Fibroblast of peridontal ligament (primary cell): Measurements from ENCODE around the gene EEF1G.
"Not testable (repeated sequence)": the region's sequence is repeated elsewhere in the genome, so short reads cannot be mapped to it uniquely, and the experiment has no call there.

ENCODE experiments used
- DNase-seq: peaks from one replicate; pipeline ENCODE4 v3.0.0-alpha.2; 2010; ENCODE audit errors: extremely low read depth

Gene EEF1G

DNA sequence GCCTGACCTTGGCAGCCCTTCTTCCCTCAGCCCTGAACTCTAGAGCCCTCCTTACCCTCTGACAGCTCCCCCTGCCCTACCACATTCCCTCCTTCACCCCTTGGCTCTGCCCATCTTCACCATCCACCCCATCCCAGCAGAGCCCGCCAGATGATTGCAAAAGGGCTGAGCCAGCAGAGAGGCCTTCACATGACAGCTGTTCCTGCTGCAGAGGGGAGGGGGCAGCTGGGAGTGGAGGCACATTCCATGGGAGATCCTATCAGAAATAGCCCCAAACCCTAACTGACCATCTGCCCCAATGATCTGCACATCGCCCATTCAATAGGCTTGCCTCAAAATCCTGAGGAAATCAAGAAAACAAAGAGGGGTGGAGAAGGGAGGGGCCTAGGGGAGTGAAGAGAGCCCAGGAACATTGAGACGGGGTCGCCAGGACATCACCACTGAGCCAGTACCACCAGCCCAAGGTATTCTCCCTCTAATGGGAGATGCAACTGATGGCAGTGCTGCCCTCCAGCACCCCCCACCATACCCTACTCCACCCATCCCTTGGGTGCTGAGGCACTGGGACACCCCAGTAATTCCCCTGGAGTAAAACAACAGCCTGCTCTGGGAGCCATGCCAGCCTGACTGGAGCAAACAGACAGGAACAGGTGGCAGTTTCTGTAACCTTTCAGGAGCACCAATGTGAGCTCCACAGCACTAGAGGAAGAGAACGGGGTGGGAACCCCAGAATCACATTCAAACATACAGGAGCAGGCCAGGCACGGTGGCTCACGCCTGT, 19.1 kb downstream of the EEF1G start:
- DNase-seq: no peak

- DNase-seq: no peak
Observed at GRCh38 chr11:62553839-62554361, 19.8 kb downstream of the EEF1G start.

- DNase-seq: peak; percentile 95
Observed at GRCh38 chr11:62553080-62553838, 20.4 kb downstream of the EEF1G start.

- peak; percentile 61 for DNase-seq
Observed at GRCh38 chr11:62552485-62553079, 21.1 kb downstream of the EEF1G start.

- DNase-seq: not testable (repeated sequence)
Observed at GRCh38 chr11:62550478-62550877, 23.2 kb downstream of the EEF1G start.

DNA sequence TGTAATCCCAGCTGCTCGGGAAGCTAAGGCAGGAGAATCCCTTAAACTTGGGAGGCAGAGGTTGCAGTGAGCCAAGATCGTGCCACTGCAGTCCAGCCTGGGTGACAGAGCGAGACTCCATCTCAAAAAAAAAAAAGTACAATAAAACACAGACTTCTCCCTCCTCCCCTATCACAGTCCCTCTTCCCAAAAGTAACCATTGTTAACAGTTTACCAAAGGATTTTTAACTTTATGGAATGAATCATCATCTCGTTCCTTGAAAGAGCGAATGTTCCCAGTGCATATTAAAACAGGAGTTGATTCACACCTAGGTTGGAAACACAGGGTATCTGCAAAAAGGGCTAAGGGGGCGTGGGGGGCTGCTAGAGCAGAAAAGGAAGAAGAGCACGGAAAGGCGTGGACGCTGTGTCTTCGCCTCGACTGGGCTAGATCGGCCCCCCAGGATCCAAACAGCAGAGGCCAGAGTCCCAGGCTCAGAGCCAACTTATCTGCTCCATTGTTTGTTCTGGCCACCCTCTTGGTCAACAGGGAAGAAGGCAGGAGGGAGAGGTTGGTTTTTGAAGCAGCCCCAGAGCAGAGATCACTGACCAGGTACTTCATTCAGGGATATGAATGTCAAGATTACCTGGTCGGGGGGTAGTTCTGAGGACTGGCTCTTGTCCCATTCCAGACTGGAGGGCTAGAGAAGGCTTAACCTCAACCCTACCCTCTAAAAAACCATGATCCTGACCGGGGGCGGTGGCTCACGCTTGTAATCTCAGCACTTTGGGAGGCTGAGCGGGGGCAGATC, 25.0 kb downstream of the EEF1G start:
- DNase-seq: no peak

- no peak for DNase-seq
Observed at GRCh38 chr11:62547691-62548281, 25.9 kb downstream of the EEF1G start.

DNA sequence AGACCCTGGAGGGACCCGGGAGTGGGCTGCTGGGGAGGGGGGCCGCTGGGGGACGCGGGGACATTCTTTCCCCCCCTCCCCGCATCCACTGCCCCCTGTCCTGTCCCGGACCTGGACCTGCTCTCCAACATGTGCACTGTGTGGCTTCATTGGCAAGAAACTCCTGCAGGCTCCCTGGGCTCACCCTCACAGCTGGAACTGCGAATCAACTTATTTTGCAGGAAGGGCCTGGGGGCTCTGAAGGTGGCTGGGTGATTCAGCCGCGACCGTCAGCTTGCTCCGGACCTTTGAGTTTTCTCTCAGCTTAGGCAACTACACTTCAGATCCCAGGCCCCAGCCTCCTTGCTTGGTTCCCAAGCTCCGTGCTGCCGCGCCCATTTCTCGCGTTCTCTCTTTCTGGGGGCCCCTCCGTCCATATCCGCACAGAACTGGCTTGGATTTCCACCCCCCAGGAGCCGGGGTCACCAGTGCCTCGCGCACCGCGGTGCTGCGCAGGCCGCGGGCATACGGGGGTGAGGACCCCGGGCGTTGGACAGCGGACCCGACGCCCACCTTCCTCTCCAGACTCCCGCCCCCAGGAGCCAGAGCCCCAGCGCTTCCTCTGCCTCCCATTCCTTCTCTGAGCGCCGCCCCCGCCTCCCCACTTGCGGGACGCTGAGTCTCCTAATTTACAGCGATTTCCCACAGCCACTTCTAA, 26.6 kb downstream of the EEF1G start:
- DNase-seq: peak; percentile 42

- DNase-seq: peak; percentile 42
Observed at GRCh38 chr11:62546244-62546928, 27.3 kb downstream of the EEF1G start, which contains the start of gene AHNAK. AHNAK (minus strand) TSS chr11:62546806; CDS start chr11:62536098, 10,708 bp downstream.

GRCh38 chr11:62545437-62546243, 28.1 kb downstream of the EEF1G start:
- peak; percentile 92 for DNase-seq

GRCh38 chr11:62544581-62545436, 28.9 kb downstream of the EEF1G start:
- no peak for DNase-seq

GRCh38 chr11:62543680-62544444, 29.8 kb downstream of the EEF1G start:
- no peak for DNase-seq

DNA sequence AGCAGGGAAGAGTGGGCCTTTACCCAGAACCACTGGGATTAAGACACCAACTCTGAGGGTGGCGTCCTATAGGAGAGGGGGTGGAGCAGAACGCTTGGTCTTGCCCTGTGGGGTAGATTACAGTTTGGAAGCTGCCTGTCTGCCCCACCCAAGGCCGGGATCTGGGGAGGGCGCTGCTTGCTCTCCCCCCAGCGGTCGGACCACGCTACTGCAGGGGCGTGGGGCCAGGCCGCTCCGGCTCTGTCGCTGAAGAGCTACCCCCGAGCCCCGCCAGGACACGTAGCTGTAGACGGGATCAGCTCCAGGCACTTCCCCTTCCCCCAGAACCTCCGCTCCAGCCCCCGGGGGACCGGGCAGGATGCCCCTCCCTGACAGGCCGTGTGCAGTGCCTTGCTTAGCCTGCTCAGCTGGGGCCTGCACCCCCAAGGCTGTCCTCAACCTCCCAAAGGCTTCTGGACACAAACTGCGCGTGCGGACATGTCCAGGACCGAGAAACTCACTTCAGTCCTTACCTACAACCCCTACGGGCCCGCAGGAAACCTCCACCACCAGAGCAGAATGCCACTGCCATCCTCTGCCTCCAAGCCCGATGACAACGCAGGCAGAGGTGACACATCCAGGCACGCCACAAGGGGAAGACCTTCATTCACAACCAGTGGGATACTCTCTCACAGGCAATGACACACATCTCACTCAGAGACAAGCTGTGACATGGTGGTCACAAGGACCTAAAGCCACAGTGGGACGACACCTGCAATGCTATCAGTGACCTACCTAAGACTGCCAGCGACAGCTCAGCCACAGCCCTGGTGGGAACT, 30.7 kb downstream of the EEF1G start:
- DNase-seq: peak; percentile 80

DNA sequence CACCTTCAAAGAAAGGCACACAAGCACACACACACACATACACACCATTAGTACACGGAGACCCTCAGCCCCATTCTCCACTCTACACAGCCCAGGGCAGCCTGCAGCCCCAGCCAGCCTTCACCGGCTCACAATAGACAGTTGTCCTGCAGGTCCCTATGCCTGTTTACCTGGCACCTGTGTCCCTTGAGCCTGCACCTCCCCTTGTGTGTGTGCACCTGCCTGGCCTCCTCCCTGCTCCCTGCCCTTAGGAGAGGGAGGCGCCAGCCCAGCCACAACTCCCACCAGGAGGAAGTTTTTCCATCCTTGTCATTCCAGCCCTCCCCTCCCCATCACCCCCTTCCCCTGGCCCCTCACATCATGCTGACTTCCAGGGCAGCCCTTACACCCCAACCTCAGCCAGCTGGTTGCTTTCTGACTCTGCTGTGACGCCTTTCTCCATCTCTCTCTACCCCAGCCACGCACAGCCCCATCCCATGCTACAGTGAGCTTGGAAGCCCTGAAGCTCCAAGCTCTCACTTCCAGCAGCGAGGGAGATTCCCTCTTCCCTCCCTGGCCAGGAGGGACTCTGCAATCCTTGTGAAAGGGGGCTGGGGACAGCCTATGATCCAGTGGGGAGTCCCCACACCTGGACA, 31.5 kb downstream of the EEF1G start:
- no peak for DNase-seq

GRCh38 chr11:62540804-62541701, 32.6 kb downstream of the EEF1G start:
- no peak for DNase-seq
